Sigmoid colon (tissue), 4 donors: ENCODE measurements around the gene AUTS2.

Experiments used
- CTCF ChIP-seq, 4 experiments: fragments of 450-650 bp in 3 of 4; fragments of 200-600 bp in 1 of 4; IDR thresholded peaks; one replicate each; pipeline ENCODE4 v1.5.1; 2016 to 2019; ENCODE audit warnings: antibody characterized with exemption in 4 of 4, mild to moderate bottlenecking in 3 of 4, moderate library complexity in 2 of 4
- POLR2A ChIP-seq, 2 donors: fragments of 450-650 bp; IDR thresholded peaks; one replicate each; pipeline ENCODE4 v1.6.1; 2016; ENCODE audit warnings: antibody characterized with exemption in 2 of 2, mild to moderate bottlenecking in 2 of 2, moderate library complexity in 2 of 2
- POLR2AphosphoS5 ChIP-seq, 4 donors: sonication (generic); formaldehyde crosslinking; IDR thresholded peaks; one replicate each; pipeline ENCODE4 v1.6.1; 2017; ENCODE audit warnings: antibody characterized with exemption in 4 of 4

- no peak for TF ChIP-seq CTCF (IDR thresholded peaks at IDR 0.05)
- TF ChIP-seq POLR2A (IDR thresholded peaks at IDR 0.05): no peak
- TF ChIP-seq POLR2AphosphoS5 (IDR thresholded peaks at IDR 0.05): no peak
Observed at GRCh38 chr7:69826283-69826682, 228.0 kb downstream of the AUTS2 start.
